H1 (cell line): ENCODE results near the gene TBX5. TPM values are rescaled to one million over a fixed set of nuclear protein-coding genes. Genes with fewer than 3 reads are reported as not detected.

Source experiments
- BACH1 ChIP-seq: IDR thresholded peaks from 2 replicates; pipeline ENCODE4 v1.6.1; 2012; ENCODE audit warnings: low read length, improper control_type of control experiment
- CHD2 ChIP-seq: IDR thresholded peaks from 2 replicates; pipeline ENCODE4 v1.6.1; 2012; ENCODE audit warnings: low read length, improper control_type of control experiment
- CHD7 ChIP-seq: fragments of 300-600 bp; sonication (generic); IDR thresholded peaks from 2 replicates; pipeline ENCODE4 v1.7.1; 2012; ENCODE audit warnings: low read length, moderate library complexity, mild to moderate bottlenecking, inconsistent platforms; ENCODE audit not compliant: insufficient replicate concordance
- CREB1 ChIP-seq: IDR thresholded peaks from 2 replicates; pipeline ENCODE4 v1.6.1; 2012; ENCODE audit warnings: inconsistent platforms
- CTBP2 ChIP-seq: IDR thresholded peaks from 2 replicates; pipeline ENCODE4 v1.7.0; 2011; ENCODE audit warnings: borderline replicate concordance, mild to moderate bottlenecking, moderate library complexity, mixed read lengths, low read length; ENCODE audit not compliant: insufficient read depth, insufficient read length
- EGR1 ChIP-seq: IDR thresholded peaks from 2 replicates; pipeline ENCODE4 v1.6.1; 2011; ENCODE audit warnings: low read depth, low read length, borderline replicate concordance
- EP300 ChIP-seq, 2 experiments: IDR thresholded peaks; 1 replicate in 1 of 2; 2 replicates in 1 of 2; pipeline ENCODE4 v1.6.1; 2011 to 2012; ENCODE audit warnings: low read depth in 2 of 2, low read length in 2 of 2, mild to moderate bottlenecking in 2 of 2, borderline replicate concordance in 1 of 2, inconsistent platforms in 1 of 2, moderate library complexity in 1 of 2
- EZH2 ChIP-seq: fragments of 200-600 bp; sonication (generic); IDR thresholded peaks from 2 replicates; pipeline ENCODE4 v1.7.1; 2012; ENCODE audit warnings: low read depth, mild to moderate bottlenecking, moderate library complexity, low read length, inconsistent platforms; ENCODE audit not compliant: severe bottlenecking
- JUN ChIP-seq: IDR thresholded peaks from 2 replicates; pipeline ENCODE4 v1.6.1; 2011; ENCODE audit warnings: low read depth, mild to moderate bottlenecking, improper control_type of control experiment, low read length
- NANOG ChIP-seq: IDR thresholded peaks from 2 replicates; pipeline ENCODE4 v1.6.1; 2011; ENCODE audit warnings: low read length, low read depth, mild to moderate bottlenecking, inconsistent platforms; ENCODE audit not compliant: insufficient read depth, poor library complexity, severe bottlenecking
- SP2 ChIP-seq: IDR thresholded peaks from 2 replicates; pipeline ENCODE4 v1.6.1; 2012; ENCODE audit warnings: mild to moderate bottlenecking, low read length, inconsistent platforms
- TBP ChIP-seq: IDR thresholded peaks from 2 replicates; pipeline ENCODE4 v1.6.1; 2011; ENCODE audit warnings: low read depth, low read length, improper control_type of control experiment
- TCF12 ChIP-seq: IDR thresholded peaks from 2 replicates; pipeline ENCODE4 v1.6.1; 2011; ENCODE audit warnings: low read depth, mild to moderate bottlenecking, low read length
- polyA plus RNA-seq, 7 experiments: library from polyadenylated mRNA; depleted of rRNA in 3 of 7; stranded (reverse) in 5 of 7; unstranded in 2 of 7; fragments of >200 nt in 5 of 7; fragments of 200-250 nt in 2 of 7; gene quantifications; 1 replicate in 5 of 7; 2 replicates in 1 of 7; 4 replicates in 1 of 7; pipeline versions ENCODE4 v1.2.1 to v1.2.3, GENCODE V29; 2011 to 2013; ENCODE audit warnings: missing spikeins in 2 of 7, mixed read lengths in 2 of 7
- total RNA-seq: library from RNA; stranded (reverse); fragmentation: NEBNext Ultra II Directional; extraction: Animal tissue kit (Norgen Biotek cat#: 25700); gene quantifications from 2 replicates; pipeline ENCODE4 v1.2.1, GENCODE V29; 2021

Gene TBX5
- total and polyA plus RNA-seq, 2 of the 8 experiments (the other 6 are each of a cell fraction or from before 2014, with no cell fraction given), result 0.05 TPM; not detected in 1

DNA sequence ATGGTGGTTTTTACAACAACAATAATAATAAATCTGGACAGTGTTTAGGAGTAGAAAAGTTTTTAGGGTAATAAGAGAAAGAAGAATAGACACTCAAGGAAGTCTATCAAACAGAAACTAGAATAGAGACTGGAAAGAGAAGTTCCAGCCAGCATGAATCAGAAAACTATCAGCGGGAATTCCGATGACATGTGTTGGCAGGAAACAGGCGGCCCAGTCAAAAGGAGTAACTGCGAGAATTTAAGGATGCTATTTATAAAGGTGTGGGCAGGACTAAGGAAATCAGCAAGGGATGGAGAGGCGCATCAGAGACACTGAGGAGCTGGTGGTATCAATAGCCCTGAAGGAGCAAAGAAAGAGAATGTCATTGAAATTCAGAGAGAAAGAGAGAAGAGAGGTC is 89.9 kb downstream of the TBX5 start (continued):
- no peak for TF ChIP-seq CHD7
- TF ChIP-seq EGR1, result no peak
- TF ChIP-seq SP2, result no peak
- no peak for TF ChIP-seq EZH2
- TF ChIP-seq CREB1, result no peak
- no peak for TF ChIP-seq BACH1
- no peak for TF ChIP-seq CHD2
- TF ChIP-seq EP300 (IDR thresholded peaks at IDR 0.05; ENCODE audit: borderline replicate concordance in 1 of 2, low read depth in 2 of 2, low read length in 2 of 2), result no peak
- TF ChIP-seq NANOG, result no peak
- TF ChIP-seq TCF12, result no peak
- TF ChIP-seq TBP, result no peak
- TF ChIP-seq JUN, result no peak
- TF ChIP-seq CTBP2, result no peak
